GM18519 (cell line): Measurements from ENCODE around the gene EXOC2.
"Not testable (repeated sequence)": the region's sequence is repeated elsewhere in the genome, so short reads cannot be mapped to it uniquely, and the experiment has no call there.

ENCODE experiments used
- ATAC-seq: cut with Tn5 transposase; IDR thresholded peaks from one replicate; pipeline ENCODE4 v1.9.1; 2021; ENCODE audit warnings: mild to moderate bottlenecking, moderate library complexity; ENCODE audit not compliant: unreplicated experiment, low FRiP score

EXOC2 gene

DNA sequence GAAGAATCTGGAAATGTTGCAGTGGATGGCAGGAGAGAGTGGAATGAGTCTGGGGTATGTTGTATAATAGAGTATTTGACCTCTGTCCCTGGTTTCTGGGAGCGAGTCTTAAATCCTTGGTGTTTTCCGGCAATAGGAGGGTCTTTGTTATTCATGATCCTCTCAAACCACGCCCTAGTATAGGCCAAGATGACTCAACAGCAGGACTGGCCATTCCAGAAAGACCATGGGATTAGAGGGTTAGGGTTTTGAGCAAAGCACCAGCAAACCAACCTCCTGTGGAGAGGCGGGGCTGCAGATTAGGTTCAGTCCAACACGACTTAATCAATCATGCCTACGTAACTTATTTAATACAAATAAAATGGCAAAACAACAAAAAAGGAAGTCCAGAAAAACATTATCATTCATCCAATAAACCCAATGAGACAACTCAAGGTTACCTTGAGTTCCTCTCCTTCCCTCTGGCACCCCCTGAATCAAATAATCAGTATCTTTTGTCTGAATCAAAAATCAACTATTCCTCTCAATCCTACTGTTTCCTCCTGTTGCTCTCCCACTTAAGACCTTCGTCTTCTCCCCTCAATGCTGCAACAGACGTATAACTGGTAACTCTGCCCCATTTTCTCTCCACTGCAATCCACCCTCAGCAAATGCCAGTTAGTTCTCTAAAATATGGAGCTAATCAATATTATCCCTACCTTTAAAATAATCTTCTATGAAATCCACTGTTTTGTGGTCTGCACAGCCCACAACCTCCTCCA lies 51.5 kb downstream of the EXOC2 start:
- no peak for ATAC-seq

GRCh38 chr6:636488-636887 lies 56.5 kb downstream of the EXOC2 start:
- no peak for ATAC-seq

- no peak for ATAC-seq
Observed at GRCh38 chr6:635233-635632, 57.7 kb downstream of the EXOC2 start.

- ATAC-seq, result no peak
Observed at GRCh38 chr6:633611-634010, 59.3 kb downstream of the EXOC2 start.

GRCh38 chr6:628766-629165 lies 64.2 kb downstream of the EXOC2 start:
- no peak for ATAC-seq

- no peak for ATAC-seq
Observed at GRCh38 chr6:626236-626635, 66.7 kb downstream of the EXOC2 start.

GRCh38 chr6:624979-625378 lies 68.0 kb downstream of the EXOC2 start:
- no peak for ATAC-seq

DNA sequence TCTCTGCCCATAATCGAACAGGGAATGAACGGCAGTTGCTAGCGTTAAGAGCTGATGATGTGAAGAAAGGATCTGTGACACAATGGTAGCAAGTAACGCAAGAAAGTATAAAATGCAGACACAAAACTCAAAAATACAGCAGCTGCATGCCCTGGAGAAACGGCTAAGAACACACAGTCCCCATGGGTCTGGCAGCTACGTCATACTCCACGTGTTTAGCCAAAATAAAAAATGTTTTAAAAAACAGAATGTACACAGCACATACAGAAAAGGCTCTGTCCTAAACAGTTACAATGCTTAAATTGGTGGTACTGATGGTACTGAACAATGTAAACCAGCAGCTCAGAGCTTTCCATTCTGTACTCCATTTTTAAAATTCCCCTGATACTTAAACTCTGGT lies 70.5 kb downstream of the EXOC2 start:
- ATAC-seq, result no peak

DNA sequence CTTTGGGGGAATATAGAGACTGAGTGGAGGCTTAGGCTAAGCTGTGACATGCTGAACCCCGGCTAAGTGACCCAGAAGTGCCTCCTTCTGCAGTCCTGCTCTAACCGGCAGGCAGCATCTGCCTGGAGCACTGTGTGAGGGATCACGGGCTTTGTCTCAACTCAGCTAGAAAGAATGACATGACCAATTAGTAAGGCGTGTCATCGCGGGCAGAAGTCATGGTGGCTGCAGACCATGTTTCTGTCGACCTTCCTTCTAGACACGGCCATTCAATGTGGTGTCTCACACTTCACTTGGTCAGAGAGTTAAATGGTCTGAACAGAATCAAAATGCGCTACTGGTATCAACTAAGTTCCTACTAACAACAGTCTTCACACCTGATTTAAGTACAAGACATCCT lies 71.0 kb downstream of the EXOC2 start:
- no peak for ATAC-seq

- no peak for ATAC-seq
Observed at GRCh38 chr6:620950-621349, 72.0 kb downstream of the EXOC2 start.

DNA sequence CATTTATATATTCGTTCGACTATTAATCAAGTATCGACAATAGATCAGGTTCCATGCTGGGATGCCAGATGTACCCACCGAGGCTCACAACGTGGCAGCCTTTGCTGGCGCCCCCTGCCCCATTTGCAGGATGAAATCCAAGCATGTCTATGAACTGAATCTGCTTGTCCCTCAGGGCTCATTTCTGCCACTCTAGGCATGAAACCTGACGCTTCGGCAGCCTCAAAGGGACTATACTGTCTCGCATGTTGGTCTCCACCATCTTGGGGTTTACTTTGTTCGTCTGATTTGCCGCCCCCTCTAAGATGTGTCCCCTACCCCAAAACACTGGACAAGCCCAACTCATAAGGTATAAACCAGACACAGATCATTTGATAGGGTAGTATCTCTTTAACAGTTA lies 72.8 kb downstream of the EXOC2 start:
- ATAC-seq, result no peak

- no peak for ATAC-seq
Observed at GRCh38 chr6:617456-618100, 75.4 kb downstream of the EXOC2 start.

DNA sequence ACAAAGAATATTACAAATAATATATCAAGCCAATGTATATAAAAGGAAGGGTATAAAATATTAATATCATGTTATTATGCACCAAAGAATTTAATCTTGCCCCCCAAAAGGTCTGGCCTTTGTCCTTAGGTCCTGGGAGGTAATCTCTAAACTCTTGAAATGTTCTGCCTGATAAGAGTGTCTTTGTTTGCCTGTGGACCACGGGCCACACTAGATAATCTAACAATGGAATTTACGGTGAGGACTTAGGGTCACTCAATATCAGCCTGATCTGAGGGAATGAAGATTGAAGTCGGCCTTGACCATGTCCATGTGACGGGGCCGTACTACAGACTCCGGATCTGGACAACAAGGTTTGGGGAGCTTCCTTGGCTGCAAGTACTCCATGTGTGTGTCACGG lies 79.0 kb downstream of the EXOC2 start:
- no peak for ATAC-seq

DNA sequence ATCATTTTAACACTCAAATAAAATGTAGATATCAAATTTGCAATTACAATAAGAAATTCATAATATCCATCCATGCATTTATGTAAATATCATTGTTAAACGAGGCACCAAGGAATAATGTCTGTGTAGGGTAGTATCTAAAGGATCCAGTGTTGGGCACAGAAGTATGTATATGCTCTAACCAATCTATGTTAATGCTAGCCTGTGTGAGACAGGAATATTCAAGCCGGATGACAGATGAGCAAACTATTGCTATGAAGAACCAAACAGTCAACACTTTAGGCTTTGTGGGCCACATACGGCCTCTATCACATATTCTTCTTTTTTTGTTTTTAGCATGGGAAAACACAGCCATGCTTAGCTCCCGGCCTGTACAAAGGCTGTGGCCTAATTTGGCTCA lies 81.0 kb downstream of the EXOC2 start:
- ATAC-seq, result no peak

DNA sequence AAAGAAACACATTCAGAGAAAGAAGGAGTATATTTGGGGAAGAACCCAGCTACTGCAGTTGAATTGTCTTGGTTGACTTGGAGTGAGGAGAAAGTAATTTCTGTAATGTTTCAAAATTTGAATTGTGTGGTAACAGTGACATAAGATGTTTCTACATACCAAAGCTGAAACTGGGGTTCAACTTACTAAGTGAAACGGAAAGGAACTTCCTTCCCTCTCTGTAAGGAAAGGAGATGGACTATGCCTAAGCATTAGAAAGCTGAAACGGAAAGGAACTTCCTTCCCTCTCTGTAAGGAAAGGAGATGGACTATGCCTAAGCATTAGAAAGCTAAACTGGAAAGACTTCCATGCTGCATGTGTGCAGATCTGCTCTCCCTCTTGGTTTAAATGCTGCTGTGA lies 82.1 kb downstream of the EXOC2 start:
- ATAC-seq, result no peak

- ATAC-seq, result no peak
Observed at GRCh38 chr6:609905-610304, 83.0 kb downstream of the EXOC2 start.

DNA sequence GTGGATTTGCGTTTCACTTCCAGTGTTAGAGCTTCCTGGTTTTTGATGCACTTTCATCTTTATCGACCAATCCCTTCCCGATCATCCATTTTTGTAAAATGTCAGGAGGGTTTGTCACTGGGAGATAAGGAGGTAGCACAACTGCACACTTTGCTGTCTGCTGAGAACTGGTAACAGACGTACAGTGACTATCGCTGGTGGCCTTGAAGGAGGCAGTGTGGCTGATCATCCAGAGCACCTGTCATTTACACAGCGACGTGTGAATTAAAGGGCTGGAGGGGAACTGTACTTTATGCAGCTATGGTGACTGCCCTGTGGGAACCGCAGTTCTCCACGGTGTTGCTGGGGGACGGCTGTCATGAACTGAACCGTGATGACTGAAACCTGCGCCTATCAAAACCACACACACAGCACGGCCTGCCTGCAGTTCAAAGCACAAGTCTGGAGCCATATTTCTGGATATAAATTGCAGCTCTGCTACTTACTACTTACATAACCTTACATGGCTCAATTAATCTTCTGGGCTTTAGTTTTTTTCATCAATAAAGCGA lies 86.0 kb downstream of the EXOC2 start:
- ATAC-seq, result no peak

- not testable (repeated sequence) for ATAC-seq
Observed at GRCh38 chr6:605895-606294, 87.0 kb downstream of the EXOC2 start.

- ATAC-seq, result no peak
Observed at GRCh38 chr6:604579-604978, 88.4 kb downstream of the EXOC2 start.

- no peak for ATAC-seq
Observed at GRCh38 chr6:603265-603664, 89.7 kb downstream of the EXOC2 start.

DNA sequence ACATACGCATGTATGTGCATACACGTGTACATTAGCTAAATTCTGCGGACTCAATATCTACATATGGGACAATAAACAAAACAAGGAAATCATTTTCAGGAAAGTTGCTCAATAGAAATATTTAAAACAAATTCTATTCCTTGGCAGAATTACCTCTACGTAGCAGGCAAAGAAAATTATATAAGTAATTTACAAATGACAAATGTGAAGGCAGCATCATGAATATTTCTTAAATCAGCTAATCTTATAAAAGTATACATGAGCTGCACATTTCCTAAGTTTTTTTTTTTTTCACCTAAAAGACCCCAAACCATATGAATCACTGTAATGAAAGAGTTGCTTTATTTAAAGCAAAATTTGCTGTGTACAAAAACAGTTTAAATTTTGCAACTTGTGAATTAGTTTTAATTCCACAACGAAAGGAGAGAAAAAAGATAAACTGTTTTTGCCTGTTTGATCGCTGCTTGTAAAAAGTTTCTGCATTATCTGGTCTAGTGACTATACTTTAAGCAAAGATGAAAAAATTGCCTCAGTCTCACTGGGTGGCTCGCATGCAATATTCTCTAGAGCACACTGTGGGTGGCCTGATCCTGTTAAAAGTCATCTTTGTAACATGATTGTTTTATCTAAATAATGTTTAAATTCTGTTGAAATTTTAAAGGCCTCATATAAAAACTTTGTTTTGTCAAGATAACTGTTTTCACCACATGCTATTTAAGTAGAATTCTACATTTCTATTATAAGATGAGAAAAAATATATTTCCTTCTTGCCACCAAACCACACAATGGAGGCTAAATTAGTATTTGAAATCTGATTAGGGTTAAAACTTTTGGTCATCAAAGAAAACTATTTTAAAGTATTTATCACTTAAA lies 93.1 kb downstream of the EXOC2 start:
- ATAC-seq, result no peak
